ENCODE results near the gene SENP6. TPM values are rescaled to one million over a fixed set of nuclear protein-coding genes. Genes with fewer than 3 reads are reported as not detected.
"Not testable (repeated sequence)": the region's sequence is repeated elsewhere in the genome, so short reads cannot be mapped to it uniquely, and the experiment has no call there.

The SENP6 gene
- total and polyA plus RNA-seq, 2 experiments from 2014 or later = 43.1 to 50.8 TPM

- Histone ChIP-seq H3K9ac (no peak overlapping the region), H3K36me3 (ENCODE audit: low read depth) (peaks cover 53% of the 10 kb centered on the region), H2AFZ (no peak overlapping the region), H3K4me2 (ENCODE audit: unreplicated experiment) (no peak overlapping the region), H3K79me2 (ENCODE audit: insufficient read depth) (peaks cover 32% of the 10 kb centered on the region), H3K27me3 (replicated peaks; ENCODE audit: insufficient read depth) (no peaks in the 10 kb centered on the region), H3K27ac (no peak overlapping the region), H3K4me1 (ENCODE audit: insufficient read depth) (no peaks in the 10 kb centered on the region), H4K20me1 (ENCODE audit: insufficient read depth) (no peaks in the 10 kb centered on the region), H3K9me3 (ENCODE audit: low read depth) (no peaks in the 10 kb centered on the region), H3F3A (ENCODE audit: insufficient read depth) (no peaks in the 10 kb centered on the region), H3K9me2 (ENCODE audit: insufficient read depth) (no peaks in the 10 kb centered on the region), H3K4me3 (no peak overlapping the region)
- no peak for DNase-seq
- TF ChIP-seq EZH2phosphoT487 (IDR thresholded peaks at IDR 0.05; ENCODE audit: insufficient read depth, low read depth) (no peak), EZH2 (IDR thresholded peaks at IDR 0.05; ENCODE audit: insufficient read depth, poor library complexity, severe bottlenecking) (no peak)
- in situ Hi-C loops (cut with MboI) = no loop called here
- 92 to 93% methylated on average over 4 of the region's 4 CpGs for WGBS, 2 experiments (ENCODE audit: low coverage in 1 of 2, low lambda C conversion rate in 2 of 2, missing lambda C conversion rate in 2 of 2)
Observed at GRCh38 chr6:75666592-75666991, 64.9 kb downstream of the SENP6 start.

DNA sequence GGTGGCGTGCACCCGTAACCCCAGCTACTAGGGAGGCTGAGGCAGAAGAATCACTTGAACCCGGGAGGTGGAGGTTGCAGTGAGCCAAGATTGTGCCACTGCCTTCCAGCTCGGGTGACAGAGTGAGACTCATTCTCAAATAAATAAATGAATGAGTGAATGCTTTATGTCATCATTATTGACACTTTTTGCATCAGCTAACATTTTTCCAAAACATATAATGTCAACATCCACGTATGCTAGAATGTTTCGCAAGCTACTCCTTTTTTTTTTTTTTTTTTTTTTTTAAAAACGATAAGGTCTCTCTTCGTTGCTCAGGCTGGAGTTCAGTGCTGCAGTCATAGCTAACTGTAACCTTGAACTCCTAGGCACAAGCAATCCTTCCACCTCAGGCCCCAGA, 72.2 kb downstream of the SENP6 start:
- WGBS, 2 experiments (ENCODE audit: low coverage in 1 of 2, low lambda C conversion rate in 2 of 2, missing lambda C conversion rate in 2 of 2) = 90 to 92% methylated on average over 8 of the region's 8 CpGs
- peaks cover 68% of the 10 kb centered on the region for H3K36me3 ChIP-seq (ENCODE audit: low read depth)
- in situ Hi-C loops (cut with MboI) = no loop called here

GRCh38 chr6:75676377-75676776, 74.7 kb downstream of the SENP6 start:
- Histone ChIP-seq H3K36me3 (ENCODE audit: low read depth) (peaks cover 76% of the 10 kb centered on the region), H3K4me3 (no peak overlapping the region), H3K79me2 (ENCODE audit: insufficient read depth) (peaks cover 4% of the 10 kb centered on the region; the same call in 1 of the 2 replicates), H3K27me3 (replicated peaks; ENCODE audit: insufficient read depth) (no peaks in the 10 kb centered on the region), H3K9ac (no peak overlapping the region), H3K4me1 (ENCODE audit: insufficient read depth) (no peaks in the 10 kb centered on the region), H3K9me2 (ENCODE audit: insufficient read depth) (no peaks in the 10 kb centered on the region), H3K4me2 (ENCODE audit: unreplicated experiment) (no peak overlapping the region), H3K9me3 (ENCODE audit: low read depth) (no peaks in the 10 kb centered on the region), H3K27ac (no peak overlapping the region), H3F3A (ENCODE audit: insufficient read depth) (peaks cover under 1% of the 10 kb centered on the region; the same call in 1 of the 2 replicates), H2AFZ (no peak overlapping the region), H4K20me1 (ENCODE audit: insufficient read depth) (no peaks in the 10 kb centered on the region)
- WGBS, 2 experiments (ENCODE audit: low coverage in 1 of 2, low lambda C conversion rate in 2 of 2, missing lambda C conversion rate in 2 of 2) = 72 to 78% methylated on average over 1 of the region's 1 CpG
- in situ Hi-C loops (cut with MboI) = no loop called here
- DNase-seq = no peak
- no peak for TF ChIP-seq EZH2phosphoT487 (IDR thresholded peaks at IDR 0.05; ENCODE audit: insufficient read depth, low read depth)

More for the DNA sequence above, 72.2 kb downstream of the SENP6 start:
- TF ChIP-seq EZH2phosphoT487 (IDR thresholded peaks at IDR 0.05; ENCODE audit: insufficient read depth, low read depth) = no peak
- no peak for TF ChIP-seq EZH2 (IDR thresholded peaks at IDR 0.05; ENCODE audit: insufficient read depth, poor library complexity, severe bottlenecking)
- DNase-seq = no peak
- H4K20me1 ChIP-seq (ENCODE audit: insufficient read depth) = no peaks in the 10 kb centered on the region
- no peak overlapping the region for H3K27ac ChIP-seq
- no peaks in the 10 kb centered on the region for H3K4me1 ChIP-seq (ENCODE audit: insufficient read depth)
- peaks cover 12% of the 10 kb centered on the region for H3K79me2 ChIP-seq (ENCODE audit: insufficient read depth)
- no peaks in the 10 kb centered on the region for H3K9me3 ChIP-seq (ENCODE audit: low read depth)
- H3K9me2 ChIP-seq (ENCODE audit: insufficient read depth) = no peaks in the 10 kb centered on the region
- H3F3A ChIP-seq (ENCODE audit: insufficient read depth) = no peaks in the 10 kb centered on the region
- no peak overlapping the region for H3K4me3 ChIP-seq
- H3K9ac ChIP-seq = no peak overlapping the region
- no peaks in the 10 kb centered on the region for H3K27me3 ChIP-seq (replicated peaks; ENCODE audit: insufficient read depth)
- H3K4me2 ChIP-seq (ENCODE audit: unreplicated experiment) = no peak overlapping the region
- no peak overlapping the region for H2AFZ ChIP-seq

GRCh38 chr6:75682548-75682947, 80.9 kb downstream of the SENP6 start:
- in situ Hi-C loops (cut with MboI) = not testable (repeated sequence)

GRCh38 chr6:75683005-75683404, 81.3 kb downstream of the SENP6 start:
- Histone ChIP-seq H3K79me2 (ENCODE audit: insufficient read depth) (peaks cover 42% of the 10 kb centered on the region), H3K36me3 (ENCODE audit: low read depth) (peaks cover 54% of the 10 kb centered on the region)
- H3K9ac ChIP-seq; H3K9me2 ChIP-seq (ENCODE audit: insufficient read depth); H3K27ac ChIP-seq; H3K4me2 ChIP-seq (ENCODE audit: unreplicated experiment); DNase-seq; in situ Hi-C loops (cut with MboI); H3K27me3 ChIP-seq (replicated peaks; ENCODE audit: insufficient read depth); H2AFZ ChIP-seq; H3K4me3 ChIP-seq; H3K9me3 ChIP-seq (ENCODE audit: low read depth); H3K4me1 ChIP-seq (ENCODE audit: insufficient read depth); H4K20me1 ChIP-seq (ENCODE audit: insufficient read depth); H3F3A ChIP-seq (ENCODE audit: insufficient read depth): not testable (repeated sequence)
- 100% methylated on average over 2 of the region's 2 CpGs for WGBS, 2 experiments (ENCODE audit: low coverage in 1 of 2, low lambda C conversion rate in 2 of 2, missing lambda C conversion rate in 2 of 2)

More at GRCh38 chr6:75682548-75682947, 80.9 kb downstream of the SENP6 start:
- not testable (repeated sequence) for H3K4me1 ChIP-seq (ENCODE audit: insufficient read depth); H3K27me3 ChIP-seq (replicated peaks; ENCODE audit: insufficient read depth); H3F3A ChIP-seq (ENCODE audit: insufficient read depth); H3K4me3 ChIP-seq; H3K27ac ChIP-seq; DNase-seq; H3K9me3 ChIP-seq (ENCODE audit: low read depth); H3K9me2 ChIP-seq (ENCODE audit: insufficient read depth); H3K4me2 ChIP-seq (ENCODE audit: unreplicated experiment); H2AFZ ChIP-seq; H4K20me1 ChIP-seq (ENCODE audit: insufficient read depth); H3K9ac ChIP-seq
- WGBS, 2 experiments (ENCODE audit: low coverage in 1 of 2, low lambda C conversion rate in 2 of 2, missing lambda C conversion rate in 2 of 2) = 95 to 100% methylated on average over 2 of the region's 2 CpGs
- Histone ChIP-seq H3K36me3 (ENCODE audit: low read depth) (peaks cover 57% of the 10 kb centered on the region), H3K79me2 (ENCODE audit: insufficient read depth) (peaks cover 42% of the 10 kb centered on the region)

- H3F3A ChIP-seq (ENCODE audit: insufficient read depth); in situ Hi-C loops (cut with MboI); DNase-seq; H3K4me3 ChIP-seq; H3K27me3 ChIP-seq (replicated peaks; ENCODE audit: insufficient read depth); H4K20me1 ChIP-seq (ENCODE audit: insufficient read depth); H3K9me2 ChIP-seq (ENCODE audit: insufficient read depth); H3K27ac ChIP-seq; H3K9ac ChIP-seq; H3K4me1 ChIP-seq (ENCODE audit: insufficient read depth); H3K9me3 ChIP-seq (ENCODE audit: low read depth); H2AFZ ChIP-seq; H3K4me2 ChIP-seq (ENCODE audit: unreplicated experiment): not testable (repeated sequence)
- peaks cover 28% of the 10 kb centered on the region for H3K36me3 ChIP-seq (ENCODE audit: low read depth)
- WGBS, 2 experiments (ENCODE audit: low coverage in 1 of 2, low lambda C conversion rate in 2 of 2, missing lambda C conversion rate in 2 of 2) = 94% methylated on average over 5 of the region's 5 CpGs
- H3K79me2 ChIP-seq (ENCODE audit: insufficient read depth) = peaks cover 42% of the 10 kb centered on the region
Observed at GRCh38 chr6:75687535-75687934, 85.9 kb downstream of the SENP6 start.

- in situ Hi-C loops (cut with MboI) = not testable (repeated sequence)
- H3K36me3 ChIP-seq (ENCODE audit: low read depth) = peaks cover 28% of the 10 kb centered on the region
Observed at GRCh38 chr6:75687937-75688336, 86.3 kb downstream of the SENP6 start.

More at GRCh38 chr6:75687937-75688336, 86.3 kb downstream of the SENP6 start:
- not testable (repeated sequence) for H3K4me3 ChIP-seq; H3K4me1 ChIP-seq (ENCODE audit: insufficient read depth); H3K27ac ChIP-seq; H3K27me3 ChIP-seq (replicated peaks; ENCODE audit: insufficient read depth); H3K4me2 ChIP-seq (ENCODE audit: unreplicated experiment); H3K9me2 ChIP-seq (ENCODE audit: insufficient read depth); H3F3A ChIP-seq (ENCODE audit: insufficient read depth); DNase-seq; H4K20me1 ChIP-seq (ENCODE audit: insufficient read depth); H2AFZ ChIP-seq; H3K9ac ChIP-seq; H3K9me3 ChIP-seq (ENCODE audit: low read depth)
- 95 to 99% methylated on average over 8 of the region's 8 CpGs for WGBS, 2 experiments (ENCODE audit: low coverage in 1 of 2, low lambda C conversion rate in 2 of 2, missing lambda C conversion rate in 2 of 2)
- peaks cover 38% of the 10 kb centered on the region for H3K79me2 ChIP-seq (ENCODE audit: insufficient read depth)
